Measurements from ENCODE around the gene PPP2R3B.

Gene PPP2R3B

GRCh38 chrX:369563-370101 is 17.1 kb downstream of the PPP2R3B start:
- no peak for DNase-seq

DNA sequence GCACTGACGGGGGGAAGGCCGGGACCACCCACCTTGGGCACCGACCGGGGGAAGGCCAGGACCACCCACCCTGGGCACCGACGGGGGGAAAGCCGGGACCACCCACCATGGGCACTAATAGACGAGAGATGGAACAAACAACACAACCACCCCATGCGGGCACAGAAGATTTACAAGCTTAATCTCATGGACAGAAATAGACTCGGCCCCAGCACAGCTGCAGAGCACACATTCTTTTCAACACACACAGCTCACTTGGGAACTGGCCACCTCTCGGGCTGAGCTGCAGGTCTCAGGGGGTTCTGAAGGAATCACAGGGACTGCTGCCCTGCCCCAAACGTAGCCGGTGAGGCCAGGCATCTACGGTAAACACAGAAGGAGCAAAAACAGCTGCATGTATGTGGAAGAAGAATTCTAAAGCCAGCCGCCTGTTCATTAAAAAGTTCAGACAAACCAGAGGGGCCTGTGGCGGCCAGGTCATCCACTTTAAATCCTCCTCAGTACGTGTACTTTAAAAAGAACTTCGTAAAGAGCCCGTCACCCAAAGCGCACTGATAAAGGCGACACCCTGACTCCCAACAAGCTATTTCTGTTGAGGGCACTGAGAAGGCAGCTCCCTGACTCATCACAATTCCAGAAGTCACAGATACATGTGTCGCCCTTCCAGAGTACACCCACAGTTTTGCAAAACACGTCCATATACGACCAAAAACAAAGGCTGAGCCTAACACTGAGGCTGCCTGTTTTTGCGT is 17.7 kb downstream of the PPP2R3B start:
- no peak for DNase-seq

DNA sequence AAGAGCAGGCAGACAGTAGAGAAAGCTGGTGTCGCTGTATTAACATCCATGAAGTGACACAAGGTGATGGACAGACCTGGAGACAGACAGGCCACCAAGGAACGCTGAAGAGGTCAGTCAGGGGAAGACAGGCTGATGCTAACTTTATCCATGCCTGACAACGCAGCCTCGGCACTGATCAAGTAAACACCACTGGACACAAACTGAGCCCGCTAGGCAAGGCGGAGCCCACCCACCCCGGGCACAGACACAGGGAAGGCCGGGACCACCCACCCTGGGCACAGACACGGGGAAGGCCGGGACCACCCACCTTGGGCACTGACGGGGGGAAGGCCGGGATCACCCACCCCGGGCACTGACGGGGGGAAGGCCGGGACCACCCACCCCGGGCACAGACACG is 18.8 kb downstream of the PPP2R3B start:
- DNase-seq = no peak

DNA sequence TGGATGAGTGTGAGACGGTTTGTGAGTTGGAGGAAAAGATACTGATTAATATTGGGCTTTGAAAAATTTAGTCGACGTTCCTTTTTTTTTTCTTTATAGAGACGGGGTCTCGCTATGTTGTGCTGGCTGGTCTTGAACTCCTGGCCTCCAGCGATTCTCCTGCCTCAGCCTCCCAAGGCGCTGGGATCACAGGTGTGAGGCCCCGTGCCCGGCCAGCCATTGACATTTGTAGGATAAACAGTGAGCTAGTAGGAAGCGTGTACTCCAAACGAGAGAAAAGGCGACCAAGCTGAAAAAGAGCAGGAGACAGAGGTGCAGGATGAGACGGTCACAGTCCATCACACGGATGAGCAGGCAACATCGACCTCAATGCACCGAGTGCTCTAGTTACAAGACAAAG is 19.4 kb downstream of the PPP2R3B start:
- DNase-seq = no peak

DNA sequence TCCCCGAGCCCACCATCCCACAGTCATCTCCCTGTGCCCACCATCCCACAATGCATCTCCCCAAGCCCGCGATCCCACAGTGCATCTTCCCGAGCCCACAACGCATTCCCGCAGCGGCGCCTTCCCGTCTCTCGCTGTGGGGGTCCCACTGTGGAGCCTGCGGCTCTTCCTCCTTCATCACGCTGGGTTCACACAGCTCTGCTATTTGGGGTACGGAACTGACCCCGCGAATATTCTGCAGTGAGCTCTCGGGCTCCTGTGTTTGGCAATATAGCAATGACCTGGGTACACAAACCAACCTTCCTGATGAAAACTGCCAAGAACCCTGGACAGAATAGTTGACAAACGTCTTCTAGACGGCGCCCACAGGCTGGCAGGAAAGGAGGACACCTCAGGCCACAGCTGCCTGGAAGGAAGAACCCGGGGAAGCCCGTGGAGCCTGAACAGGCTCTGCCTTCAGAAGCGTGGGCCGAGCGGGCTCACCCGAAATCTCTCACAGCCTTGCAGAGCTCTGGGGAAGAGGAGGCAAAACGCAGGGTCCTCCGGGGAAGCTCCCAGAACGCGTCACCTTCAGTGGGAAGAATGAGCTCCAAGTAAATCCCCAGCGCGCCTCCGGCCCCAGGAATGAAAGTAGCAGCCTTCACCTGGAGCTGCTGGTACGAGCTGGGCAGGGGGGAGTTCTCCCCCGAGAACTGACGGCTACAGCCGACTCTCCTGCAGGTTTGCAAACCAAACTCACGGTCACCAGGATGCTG is 22.9 kb downstream of the PPP2R3B start:
- DNase-seq = no peak

DNA sequence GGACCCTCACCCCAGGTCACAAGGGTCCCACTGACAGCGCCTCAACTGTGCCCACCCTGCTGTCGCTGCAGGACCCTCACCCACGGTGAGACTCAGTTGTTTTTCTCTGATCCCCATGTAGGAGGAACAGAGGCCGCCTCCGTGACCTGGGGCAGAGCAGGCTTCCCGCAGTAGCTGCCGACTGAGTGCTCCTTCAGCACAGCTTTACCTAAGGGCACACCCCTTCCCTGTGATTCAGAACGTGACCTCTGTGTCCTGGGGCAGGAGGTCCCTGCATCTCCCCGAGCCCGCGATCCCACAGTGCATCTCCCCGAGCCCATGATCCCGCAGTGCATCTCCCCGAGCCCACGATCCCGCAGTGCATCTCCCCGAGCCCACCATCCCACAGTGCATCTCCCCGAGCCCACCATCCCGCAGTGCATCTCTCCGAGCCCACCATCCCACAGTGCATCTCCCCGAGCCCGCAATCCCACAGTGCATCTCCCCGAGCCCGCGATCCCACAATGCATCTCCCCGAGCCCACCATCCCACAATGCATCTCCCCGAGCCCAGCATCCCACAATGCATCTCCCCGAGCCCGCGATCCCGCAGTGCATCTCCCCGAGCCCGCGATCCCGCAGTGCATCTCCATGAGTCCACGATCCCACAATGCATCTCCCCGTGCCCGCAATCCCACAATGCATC is 23.6 kb downstream of the PPP2R3B start:
- no peak for DNase-seq

GRCh38 chrX:362351-362750 is 24.4 kb downstream of the PPP2R3B start:
- DNase-seq = no peak

DNA sequence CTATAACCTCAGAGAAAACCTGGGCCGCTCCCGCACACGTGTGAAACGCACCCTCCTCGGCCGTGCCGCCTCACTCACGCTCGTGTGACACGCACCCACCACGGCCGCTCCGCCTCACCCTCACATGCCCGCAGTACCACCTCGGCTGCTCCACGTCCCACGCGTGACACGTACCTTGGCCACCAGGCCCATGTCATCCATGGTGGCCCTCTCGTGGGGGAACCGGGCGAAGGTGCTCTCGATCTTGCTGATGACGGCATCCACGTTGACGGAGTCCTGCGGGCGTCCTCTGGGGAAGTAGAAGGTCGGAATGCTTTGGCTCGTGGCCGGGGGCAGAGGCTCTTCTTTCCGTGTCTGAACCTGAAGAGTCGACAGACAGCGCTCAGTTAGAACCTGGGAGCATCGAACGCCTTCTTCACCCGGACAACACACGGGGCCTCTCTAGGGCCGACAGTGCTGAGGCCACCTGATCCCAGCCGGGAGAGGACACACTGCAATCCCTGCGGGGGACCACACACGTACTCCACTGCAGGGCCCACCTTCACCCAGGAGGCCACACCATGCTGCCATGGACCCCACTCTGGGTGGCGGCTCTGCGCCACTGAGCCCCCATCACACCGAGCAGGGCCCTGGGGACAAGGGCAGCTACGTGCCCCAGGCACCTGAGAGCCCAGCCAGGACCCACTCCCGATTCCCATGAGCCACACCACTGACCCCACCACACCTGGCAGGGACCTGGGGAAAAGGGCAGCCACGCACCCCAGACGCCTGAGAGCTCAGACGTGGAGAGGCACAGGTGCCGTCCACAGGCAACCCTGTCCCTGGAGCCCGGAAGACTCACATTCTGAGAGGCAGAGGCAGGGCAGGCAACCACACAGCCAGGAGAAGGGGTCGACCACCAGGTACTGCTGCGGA is 25.2 kb downstream of the PPP2R3B start:
- no peak for DNase-seq

- DNase-seq = no peak
Observed at GRCh38 chrX:360496-361150, 26.1 kb downstream of the PPP2R3B start.

DNA sequence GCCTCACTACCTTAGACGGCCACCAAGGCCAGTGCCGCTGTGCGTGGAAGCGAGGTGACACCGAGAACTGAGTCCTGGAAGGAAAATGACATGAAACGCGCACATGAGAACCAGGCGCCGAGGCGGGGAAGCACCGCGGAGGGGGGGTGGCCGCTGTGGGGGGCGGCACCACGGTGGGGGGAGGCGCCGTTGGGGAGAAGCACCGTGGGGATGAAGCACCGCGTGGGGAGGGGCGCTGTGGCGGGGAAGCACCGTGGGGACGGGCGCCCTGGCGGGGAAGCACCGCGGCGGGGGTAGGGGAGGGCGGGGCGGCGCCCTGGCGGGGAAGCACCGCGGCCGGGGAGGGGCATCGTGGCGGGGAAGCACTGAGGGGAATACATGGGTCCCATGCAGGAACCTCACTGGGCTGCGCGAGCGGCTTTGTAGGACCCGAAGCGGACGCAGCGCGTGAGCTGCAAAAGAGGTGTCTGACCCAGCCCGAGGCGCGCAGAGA is 28.0 kb downstream of the PPP2R3B start:
- DNase-seq = no peak

DNA sequence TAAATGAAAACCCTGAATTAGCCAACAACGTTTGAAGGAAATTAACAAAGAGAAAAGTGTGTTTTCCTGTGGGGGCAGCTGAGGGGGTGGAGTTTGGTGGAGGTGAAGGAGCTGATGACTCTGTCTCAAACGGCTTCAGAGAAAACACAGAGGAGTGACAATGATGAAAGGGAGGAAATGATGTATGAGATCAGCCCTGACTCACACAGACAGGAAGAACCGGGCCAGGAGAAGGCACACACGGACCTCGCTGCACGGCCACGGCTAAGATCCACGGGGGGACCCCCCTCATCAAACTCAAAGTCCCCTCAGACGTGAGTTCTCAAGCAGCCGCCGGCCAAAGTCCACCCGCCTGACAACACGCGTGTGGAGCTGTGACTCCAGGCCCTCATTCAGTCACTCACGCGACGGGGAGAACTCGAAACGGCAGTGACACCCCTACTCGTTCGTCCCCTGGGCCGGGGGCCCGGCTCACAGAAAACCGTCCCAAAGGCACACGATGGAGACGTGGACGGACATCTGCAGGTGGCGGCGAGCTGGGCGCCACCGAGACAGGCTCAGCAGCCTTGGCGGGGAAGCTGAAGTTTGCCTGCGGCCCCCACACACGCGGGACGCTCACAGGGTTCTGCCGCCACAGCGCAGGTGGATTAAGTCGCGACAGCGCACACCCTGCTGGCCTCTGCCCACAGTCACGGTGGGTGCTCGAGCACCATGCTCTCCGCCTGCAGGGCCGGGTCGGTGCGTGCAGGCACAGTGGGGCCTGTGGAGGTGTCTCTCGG is 28.8 kb downstream of the PPP2R3B start:
- DNase-seq = no peak

- DNase-seq = no peak
Observed at GRCh38 chrX:357035-357692, 29.5 kb downstream of the PPP2R3B start.

DNA sequence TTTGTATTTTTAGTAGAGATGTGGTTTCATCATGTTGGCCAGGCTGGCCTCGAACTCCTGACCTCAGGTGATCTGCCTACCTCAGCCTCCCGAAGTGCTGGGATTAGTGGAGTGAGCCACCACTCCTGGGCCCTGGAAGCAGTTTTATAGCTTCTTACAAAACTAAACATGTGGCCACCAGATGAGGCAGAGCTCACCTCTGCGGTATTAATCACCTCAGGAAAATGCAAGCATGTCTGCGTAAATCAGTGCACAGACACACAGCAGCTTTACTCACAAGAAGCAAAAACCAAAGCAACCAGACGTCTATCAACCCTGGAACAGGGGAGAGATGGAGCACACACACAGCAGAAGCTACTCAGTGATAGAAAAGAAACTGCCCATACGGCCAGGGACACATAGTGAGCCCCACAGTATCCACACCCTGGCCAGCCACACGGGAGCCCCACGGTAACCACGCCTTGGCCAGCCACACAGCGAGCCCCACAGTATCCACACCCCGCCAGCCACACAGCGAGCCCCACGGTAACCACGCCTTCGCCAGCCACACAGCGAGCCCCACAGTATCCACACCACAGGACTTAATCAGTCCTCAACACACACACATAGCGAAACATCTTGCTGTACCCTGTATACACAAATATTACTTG is 30.2 kb downstream of the PPP2R3B start:
- DNase-seq = no peak

GRCh38 chrX:355329-356050 is 31.2 kb downstream of the PPP2R3B start:
- no peak for DNase-seq

- no peak for DNase-seq
Observed at GRCh38 chrX:353566-354535, 32.9 kb downstream of the PPP2R3B start.

DNA sequence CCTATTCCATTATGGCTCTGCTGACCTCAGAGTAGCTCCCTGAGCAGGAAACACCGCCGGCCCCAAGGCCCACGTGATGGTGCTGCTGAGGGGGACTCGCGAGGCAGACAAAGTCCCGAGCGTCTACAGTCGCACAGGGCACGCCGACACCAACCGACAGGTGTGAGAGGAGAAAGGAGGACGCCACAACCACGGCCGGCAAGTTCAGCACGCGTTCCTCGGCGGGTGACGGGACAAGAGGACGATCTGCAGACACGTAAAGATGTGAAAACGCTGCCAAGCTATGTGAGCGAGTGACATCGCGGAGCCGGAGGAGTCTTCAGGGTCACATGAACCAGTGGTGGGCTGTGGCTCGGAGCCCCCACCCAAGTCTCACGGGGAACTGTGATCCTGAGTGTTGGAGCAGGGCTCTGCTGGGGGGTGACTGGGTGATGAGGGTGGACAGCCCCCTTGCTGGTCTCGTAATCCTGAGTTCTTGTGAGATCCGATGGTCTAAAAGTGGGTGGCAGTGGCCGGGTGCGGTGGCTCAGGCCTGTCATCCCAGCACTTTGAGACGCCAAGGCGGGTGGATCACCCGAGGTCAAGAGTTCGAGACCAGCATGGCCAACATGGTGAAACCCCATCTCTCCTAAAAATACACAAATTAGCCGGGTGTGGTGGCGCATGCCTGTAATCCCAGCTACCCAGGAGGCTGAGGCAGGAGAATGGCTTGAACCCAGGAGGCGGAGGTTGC is 34.0 kb downstream of the PPP2R3B start:
- DNase-seq = no peak

GRCh38 chrX:352181-352580 is 34.5 kb downstream of the PPP2R3B start:
- DNase-seq = no peak

Data from NCI-H1417 treated with DMSO at 0.1 percent for 48 hours (cell line).